ENCODE data around the gene SERPINB1. TPM values are rescaled to one million over a fixed set of nuclear protein-coding genes. Genes with fewer than 3 reads are reported as not detected.

Gene SERPINB1
- total and polyA plus RNA-seq, 9 of the 15 experiments (the other 6 are each of a cell fraction or from before 2014, with no cell fraction given): 33.9 to 108 (median 63.8) TPM

- TF ChIP-seq ARID4B (CRISPR knock-in tag; IDR thresholded peaks at IDR 0.05) (peak; percentile 80), MGA (IDR thresholded peaks at IDR 0.05) (peak; percentile 97), ZNF740 (CRISPR knock-in tag; IDR thresholded peaks at IDR 0.05) (peak; percentile 84), ZNF740 (tag; IDR thresholded peaks at IDR 0.05) (peak in 1 of 2 experiments; percentile 74; a peak in 2 of 4 replicates), PTRF (tag; IDR thresholded peaks at IDR 0.05) (no peak), BRCA1 (IDR thresholded peaks at IDR 0.05) (no peak), BRCA1 (CRISPR knock-in tag; IDR thresholded peaks at IDR 0.05) (no peak), JUND (IDR thresholded peaks at IDR 0.05; ENCODE audit: borderline replicate concordance, low read depth, low read length) (peak; percentile 72), JUND (tag; IDR thresholded peaks at IDR 0.05; ENCODE audit: borderline replicate concordance, low read depth, low read length) (peak; percentile 31; the same call in 1 of the 3 replicates)
Observed at GRCh38 chr6:2841264-2842138, at the start of gene SERPINB1 (continued).
